DND-41 (cell line): ENCODE results near the gene TNFSF15.

Experiments
- CTCF ChIP-seq: IDR thresholded peaks from 2 replicates; pipeline ENCODE4 v1.5.1; 2012; ENCODE audit warnings: borderline replicate concordance, low read length, moderate library complexity, mild to moderate bottlenecking; ENCODE audit not compliant: poor library complexity, severe bottlenecking; ENCODE audit errors: extremely low read depth
- EZH2 ChIP-seq: IDR thresholded peaks from 3 replicates; pipeline ENCODE4 v1.6.1; 2012; ENCODE audit warnings: borderline replicate concordance, low read depth, mild to moderate bottlenecking, moderate library complexity, low read length, inconsistent platforms; ENCODE audit not compliant: severe bottlenecking

- no peak for TF ChIP-seq EZH2
- no peak for TF ChIP-seq CTCF
Measured at GRCh38 chr9:114803479-114804265, 2.2 kb downstream of the TNFSF15 start.
